ENCODE results near the gene MRPL30.
"Not testable (repeated sequence)": the region's sequence is repeated elsewhere in the genome, so short reads cannot be mapped to it uniquely, and the experiment has no call there.

MRPL30 gene

DNA sequence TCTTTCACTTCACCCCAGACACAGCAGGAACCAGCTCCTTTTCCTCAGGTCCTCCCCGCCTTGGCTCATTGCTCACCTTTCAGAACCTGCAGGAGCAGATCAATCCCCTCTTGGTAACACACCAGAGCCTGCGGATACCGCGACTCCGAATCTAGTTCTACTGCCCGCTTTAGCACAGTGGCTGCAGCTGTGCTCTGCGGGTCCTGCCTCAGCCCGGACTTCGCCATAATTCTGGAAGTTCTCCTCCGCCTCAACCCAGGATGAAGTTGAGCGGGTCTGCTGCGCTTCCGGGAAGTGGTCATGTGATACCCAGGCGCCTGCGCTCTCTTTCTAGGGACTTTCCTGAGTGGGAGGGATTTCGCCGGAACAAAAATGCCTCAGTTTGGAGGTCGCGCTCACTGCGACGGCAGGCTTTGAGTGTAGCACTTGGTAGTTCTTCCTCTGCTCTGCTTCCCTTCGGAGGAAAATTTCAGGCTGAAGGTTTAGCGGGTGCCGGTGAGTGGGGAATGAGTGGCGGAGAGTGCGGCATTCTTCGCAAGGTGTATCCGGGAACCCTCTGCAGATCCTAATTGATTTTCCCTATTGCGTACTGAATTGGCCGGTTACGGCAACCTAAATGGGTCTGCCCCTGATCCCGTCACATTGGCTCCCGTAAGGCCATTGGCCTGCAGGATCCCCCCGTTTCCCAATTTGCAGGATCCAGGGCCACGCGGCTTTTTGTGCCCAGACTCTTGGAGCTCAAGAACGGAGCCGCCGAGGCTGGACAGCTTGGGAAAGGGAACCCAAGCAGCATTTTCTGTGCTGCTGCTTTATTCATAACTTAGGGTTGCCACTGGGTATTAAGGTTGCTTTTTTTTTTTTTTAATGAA lies at the start of gene MRPL30, which contains the start of gene MITD1:
TSS of gene MRPL30 (plus strand) at position 430 of the 869 bp plus-strand sequence. CDS start 5,020 bp downstream, outside the sequence.
TSS of gene MITD1 (minus strand) at position 304 of the 869 bp plus-strand sequence. CDS start at position 227, 77 bp downstream.
- peak; percentile 59 to 75 (median 72) for DNase-seq (ENCODE audit: low read depth in 2 of 3, low spot score in 2 of 3)

- DNase-seq (ENCODE audit: low read depth in 2 of 3, low spot score in 2 of 3), result not testable (repeated sequence)
Measured at GRCh38 chr2:99135044-99135556, 45.9 kb upstream of the MRPL30 start.

DNA sequence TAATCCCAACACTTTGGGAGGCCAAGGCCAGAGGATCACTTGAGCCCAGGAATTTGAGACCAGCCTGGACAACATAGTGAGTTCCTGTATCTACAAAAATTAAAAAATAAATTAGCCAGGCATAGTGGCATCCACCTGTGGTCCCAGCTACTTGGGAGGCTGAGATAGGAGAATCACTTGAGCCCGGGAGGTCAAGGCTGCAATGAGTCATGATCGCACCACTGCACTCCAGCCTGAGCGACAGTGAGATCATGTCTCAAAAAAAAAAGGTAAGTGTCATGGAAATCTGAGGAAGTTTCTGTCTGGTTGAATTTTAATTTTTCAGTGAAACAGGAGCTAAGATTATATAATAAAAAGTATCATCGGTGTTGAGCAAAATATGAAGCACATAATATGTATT lies 42.0 kb upstream of the MRPL30 start:
- DNase-seq (ENCODE audit: low read depth in 2 of 3, low spot score in 2 of 3), result no peak

DNA sequence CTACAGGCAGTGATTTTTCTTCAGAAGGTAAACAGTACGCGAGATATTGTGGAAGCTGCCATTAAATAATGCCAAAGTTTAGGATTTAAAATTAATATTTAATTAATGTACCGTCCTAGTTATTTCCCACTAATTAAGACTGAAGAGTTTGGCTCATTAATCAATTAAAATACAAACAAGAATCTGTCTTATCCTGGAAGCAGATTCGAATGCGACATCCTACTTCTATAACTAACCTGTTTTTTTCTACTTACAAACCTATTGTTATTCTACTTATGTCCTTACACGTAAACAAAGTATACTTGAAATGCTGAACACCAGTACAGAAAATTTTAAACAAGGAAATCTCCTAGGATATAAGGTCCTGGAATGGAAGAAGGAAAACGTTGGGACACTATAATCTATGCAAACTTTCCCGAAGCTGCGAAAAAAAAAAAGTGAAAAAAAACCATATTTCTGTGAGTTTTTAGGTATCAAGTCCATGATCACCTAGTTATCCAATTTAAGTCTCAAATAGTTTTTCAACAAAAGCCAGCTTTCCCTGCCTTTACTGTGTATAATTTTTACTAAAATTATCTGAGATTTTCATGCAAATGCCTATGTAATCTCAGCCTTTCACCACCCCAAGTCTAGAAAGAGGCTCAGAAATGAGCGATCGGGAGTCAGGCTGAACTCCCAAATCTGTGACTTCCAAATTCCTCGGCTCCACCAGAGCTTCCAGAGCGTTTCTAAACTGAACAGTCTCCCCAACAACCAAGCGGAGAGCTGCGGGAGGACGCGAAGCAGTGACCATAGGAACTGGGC lies 40.7 kb upstream of the MRPL30 start:
- DNase-seq (ENCODE audit: low read depth in 2 of 3, low spot score in 2 of 3), result no peak

DNA sequence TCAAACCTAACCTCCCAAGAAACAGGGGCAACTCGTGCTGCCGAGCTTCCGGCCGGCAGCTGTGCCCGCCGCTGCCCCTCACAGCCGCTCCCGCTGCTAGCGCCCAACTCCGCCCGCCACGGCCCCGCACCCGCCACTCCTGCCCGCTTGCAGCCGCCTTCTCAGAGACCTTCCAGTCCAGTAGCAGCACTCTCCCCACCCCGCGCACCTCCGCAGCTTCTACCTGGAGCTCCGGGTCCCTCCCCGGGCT lies 40.2 kb upstream of the MRPL30 start:
- no peak for DNase-seq (ENCODE audit: low read depth in 2 of 3, low spot score in 2 of 3)

DNA sequence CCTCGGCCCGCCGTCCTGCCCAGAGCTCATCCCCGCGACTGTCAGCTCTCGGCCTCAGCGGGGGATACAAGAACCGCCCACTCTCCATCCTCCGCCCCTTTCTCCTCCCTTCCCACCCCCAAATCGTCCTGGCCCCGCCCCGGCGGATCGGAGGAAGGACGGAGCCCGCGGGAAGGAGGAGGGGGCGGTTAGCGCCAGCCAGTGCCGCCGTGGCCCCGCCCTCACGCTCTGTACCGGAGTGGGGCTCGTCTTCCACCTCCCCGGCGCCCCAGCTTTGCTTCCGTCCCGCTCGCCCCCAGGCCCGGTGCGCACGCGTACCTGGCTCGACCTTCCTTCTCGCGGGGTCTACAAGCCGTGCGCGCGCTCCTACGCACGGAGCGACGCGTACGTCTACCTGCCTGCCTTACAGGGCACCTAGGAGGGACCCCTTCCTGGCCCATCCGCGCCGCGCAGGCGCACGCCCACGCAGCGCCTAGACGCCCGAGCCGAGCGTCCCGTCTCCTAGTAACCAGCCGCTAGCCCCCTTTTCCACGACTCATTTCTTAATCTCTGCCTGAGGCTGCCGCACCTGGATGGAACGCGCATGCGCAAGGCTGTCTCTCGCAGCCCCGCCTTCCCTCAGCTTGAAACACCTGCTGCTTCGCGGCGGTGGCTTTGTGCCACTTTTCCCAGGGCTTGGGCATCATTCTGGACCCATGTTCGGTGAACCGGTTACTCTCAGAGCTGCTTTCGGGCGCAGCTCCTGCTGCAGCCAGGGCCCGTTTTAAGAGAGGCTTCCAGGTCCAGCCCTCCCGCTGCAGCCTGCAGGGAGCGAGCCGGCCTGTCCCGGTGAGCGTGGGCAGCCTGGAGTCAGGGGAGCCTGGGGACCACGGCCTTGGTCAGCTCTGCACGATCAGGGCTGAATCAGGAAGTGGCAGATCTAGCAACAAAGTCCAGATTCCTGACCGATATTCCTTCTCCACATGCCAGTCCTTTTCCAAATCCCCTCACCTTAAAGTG lies 39.6 kb upstream of the MRPL30 start, which contains the start of gene C2orf15:
TSS of gene C2orf15 (plus strand) at position 598 of the 999 bp plus-strand sequence. CDS start 8,852 bp downstream, outside the sequence.
- DNase-seq (ENCODE audit: low read depth in 2 of 3, low spot score in 2 of 3), result peak; percentile 88 to 95 (median 89)

DNA sequence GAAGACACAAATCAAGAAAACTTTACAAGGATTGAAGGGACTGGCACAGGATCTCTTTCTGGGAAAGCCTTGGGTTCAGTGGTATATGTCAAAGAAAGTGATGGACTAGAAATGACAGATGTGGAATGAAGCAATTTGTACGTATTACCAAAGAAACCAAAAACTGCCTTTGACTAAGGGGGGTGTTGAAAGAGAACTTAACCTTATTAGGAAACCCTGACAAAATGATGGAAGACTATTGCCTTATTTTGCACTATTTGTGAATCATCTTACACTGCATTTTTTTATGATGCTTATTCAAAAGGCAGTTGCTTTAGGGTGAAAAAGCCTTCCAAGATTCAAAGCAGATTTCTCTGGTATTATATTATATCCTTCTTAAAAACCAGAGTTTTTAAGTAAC lies 30.3 kb upstream of the MRPL30 start:
- DNase-seq (ENCODE audit: low read depth in 2 of 3, low spot score in 2 of 3), result no peak

GRCh38 chr2:99152199-99152895 lies 28.6 kb upstream of the MRPL30 start:
- DNase-seq (ENCODE audit: low read depth in 2 of 3, low spot score in 2 of 3), result no peak

DNA sequence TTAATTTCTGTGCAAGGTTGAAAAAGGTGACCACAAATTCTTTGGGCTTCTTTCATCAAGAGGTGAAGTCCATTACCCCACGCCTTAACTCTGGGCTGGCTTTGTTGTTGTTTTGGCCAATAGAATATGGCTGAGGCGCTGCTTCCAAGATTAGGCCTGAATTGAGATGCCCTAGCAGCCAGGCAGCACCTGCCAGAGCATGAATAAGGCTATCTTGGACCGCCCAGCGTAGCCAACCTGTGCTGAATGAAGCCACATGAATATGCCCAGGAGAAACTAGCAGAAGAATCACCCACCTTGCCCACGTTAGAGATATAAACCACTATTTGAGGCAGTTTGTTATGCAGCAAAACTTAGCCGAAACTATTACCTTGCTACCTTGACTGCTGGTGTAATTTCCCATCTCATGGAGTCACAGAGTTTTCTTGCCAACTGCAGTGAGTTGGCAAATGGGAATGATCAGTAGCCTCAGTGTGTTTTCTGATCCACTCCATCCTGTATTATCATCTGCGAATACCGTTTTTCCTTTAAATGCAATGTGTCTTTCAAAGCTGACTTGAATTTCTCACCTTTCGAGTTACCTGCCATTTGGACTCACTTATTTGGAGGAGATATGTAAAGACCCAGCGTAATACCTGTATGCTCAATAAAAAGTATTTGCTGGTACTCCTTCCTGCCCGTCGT lies 26.9 kb upstream of the MRPL30 start:
- DNase-seq (ENCODE audit: low read depth in 2 of 3, low spot score in 2 of 3), result no peak

- peak; percentile 72 to 84 (median 82) for DNase-seq (ENCODE audit: low read depth in 2 of 3, low spot score in 2 of 3)
Measured at GRCh38 chr2:99154643-99155536, 26.1 kb upstream of the MRPL30 start, which contains the start of the genes LIPT1 and TSGA10. LIPT1 (plus strand) TSS chr2:99154967; CDS start chr2:99161958, 6,991 bp downstream. TSGA10 (minus strand) TSS chr2:99154942; CDS start chr2:99109439, 45,503 bp downstream.

DNA sequence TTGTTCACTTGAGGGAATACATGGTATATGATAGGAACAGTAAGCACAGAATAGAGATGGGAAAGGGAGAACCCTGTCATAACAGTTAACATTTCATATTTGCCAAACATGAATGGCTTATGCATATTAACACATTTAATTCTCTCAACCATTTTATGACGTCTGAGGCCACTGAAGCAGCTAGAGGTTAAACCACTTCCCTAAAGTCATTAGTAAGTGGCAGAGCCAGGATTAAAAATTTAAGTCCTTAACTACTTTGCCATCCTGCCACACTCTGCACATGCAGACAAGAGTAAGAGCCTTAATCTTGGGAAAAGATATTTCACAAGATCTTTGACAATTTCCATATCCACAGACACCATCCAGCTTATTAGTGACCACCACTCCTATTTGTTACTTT lies 24.1 kb upstream of the MRPL30 start:
- no peak for DNase-seq (ENCODE audit: low read depth in 2 of 3, low spot score in 2 of 3)

DNA sequence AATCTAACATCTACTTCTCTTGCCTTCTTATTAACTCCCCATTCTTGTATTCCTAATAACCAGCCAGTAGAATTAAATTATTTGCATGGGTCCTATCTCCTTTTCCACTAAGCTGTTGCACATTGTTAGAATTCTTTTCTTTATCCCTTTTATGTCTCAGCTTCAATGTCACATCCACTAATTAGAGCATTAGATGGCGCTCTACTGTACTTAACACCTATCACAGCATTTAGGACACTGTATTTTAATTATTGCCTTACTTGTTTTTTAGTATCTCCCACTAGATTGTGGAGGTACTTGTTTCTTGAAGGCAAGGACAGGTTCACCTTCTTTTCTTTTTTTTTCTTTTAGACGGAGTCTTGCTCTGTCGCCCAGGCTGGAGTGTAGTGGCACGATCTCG lies 22.4 kb upstream of the MRPL30 start:
- DNase-seq (ENCODE audit: low read depth in 2 of 3, low spot score in 2 of 3), result no peak

GRCh38 chr2:99159594-99159993 lies 21.4 kb upstream of the MRPL30 start:
- no peak for DNase-seq (ENCODE audit: low read depth in 2 of 3, low spot score in 2 of 3)

GRCh38 chr2:99166218-99166617 lies 14.8 kb upstream of the MRPL30 start:
- no peak for DNase-seq (ENCODE audit: low read depth in 2 of 3, low spot score in 2 of 3)

DNA sequence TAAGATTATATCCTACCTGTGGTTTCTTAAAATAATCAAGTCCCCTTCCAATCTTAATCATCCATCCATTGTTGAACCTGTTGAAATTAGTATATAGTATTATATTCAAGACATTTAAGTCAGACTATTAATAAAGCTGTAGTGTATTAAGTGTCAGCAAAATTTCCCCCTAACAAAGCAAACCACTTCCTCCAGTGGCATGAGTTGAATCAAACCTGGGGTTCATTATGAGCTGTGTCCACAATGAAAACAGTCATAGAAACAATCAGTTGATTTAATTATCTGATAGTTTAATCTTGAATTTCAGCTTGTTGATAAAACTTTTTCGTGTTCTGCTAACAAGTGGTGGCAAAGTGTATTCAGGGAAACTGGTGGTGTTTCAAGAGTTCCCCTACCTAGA lies 11.4 kb upstream of the MRPL30 start:
- no peak for DNase-seq (ENCODE audit: low read depth in 2 of 3, low spot score in 2 of 3)

- no peak for DNase-seq (ENCODE audit: low read depth in 2 of 3, low spot score in 2 of 3)
Measured at GRCh38 chr2:99171377-99172140, 9.4 kb upstream of the MRPL30 start.

DNA sequence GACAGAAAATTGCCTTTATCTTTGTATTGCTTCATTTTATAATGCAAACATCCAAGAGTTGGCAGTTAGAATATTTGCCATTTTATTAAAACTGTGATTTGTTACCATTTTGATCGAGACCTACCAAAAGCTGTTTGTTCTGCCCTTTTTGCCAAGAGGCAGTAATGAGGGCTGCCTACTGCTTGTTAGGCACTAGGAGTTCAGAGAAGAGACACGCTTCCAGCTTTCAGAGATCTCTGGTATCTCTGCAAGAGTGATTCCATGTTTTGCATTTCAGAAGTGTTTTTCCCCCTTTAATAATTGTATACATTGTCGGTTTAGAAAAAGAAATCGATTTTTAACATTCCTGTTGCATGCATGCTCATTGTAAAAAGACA lies 628 bp downstream of the MRPL30 start:
- no peak for DNase-seq (ENCODE audit: low read depth in 2 of 3, low spot score in 2 of 3)

- DNase-seq (ENCODE audit: low read depth in 2 of 3, low spot score in 2 of 3), result no peak
Measured at GRCh38 chr2:99183025-99183424, 2.0 kb downstream of the MRPL30 start.

All from activated CD8-positive, alpha-beta memory T cell treated with anti-CD3 and anti-CD28 coated beads for 48 hours (primary cell).